GM18505 (cell line): Measurements from ENCODE around the gene GPR153.
"Not testable (repeated sequence)": the region's sequence is repeated elsewhere in the genome, so short reads cannot be mapped to it uniquely, and the experiment has no call there.

Experiments used
- ATAC-seq: cut with Tn5 transposase; IDR thresholded peaks from one replicate; pipeline ENCODE4 v1.9.1; 2021; ENCODE audit not compliant: unreplicated experiment
- POLR2A ChIP-seq: IDR thresholded peaks from 4 replicates; pipeline ENCODE4 v1.6.1; 2011; ENCODE audit warnings: borderline replicate concordance; ENCODE audit not compliant: insufficient read depth, insufficient read length; ENCODE audit errors: extremely low read depth

GPR153 gene

GRCh38 chr1:6239213-6239752 is 21.6 kb downstream of the GPR153 start:
- no peak for ATAC-seq
- TF ChIP-seq POLR2A, result no peak

- ATAC-seq, result no peak
- no peak for TF ChIP-seq POLR2A
These were observed 23.8 kb downstream of the GPR153 start for GRCh38 chr1:6237093-6237492.

- peak; percentile 14 for ATAC-seq
- TF ChIP-seq POLR2A, result no peak
These were observed 25.6 kb downstream of the GPR153 start for GRCh38 chr1:6235296-6235677.

GRCh38 chr1:6234502-6235295 is 26.2 kb downstream of the GPR153 start:
- no peak for ATAC-seq
- TF ChIP-seq POLR2A, result no peak

- no peak for TF ChIP-seq POLR2A
- ATAC-seq, result no peak
These were observed 27.5 kb downstream of the GPR153 start for GRCh38 chr1:6233376-6233775.

- ATAC-seq, result no peak
- TF ChIP-seq POLR2A, result no peak
These were observed 35.2 kb downstream of the GPR153 start for GRCh38 chr1:6225651-6226050.

GRCh38 chr1:6224718-6225117 is 36.2 kb downstream of the GPR153 start:
- no peak for TF ChIP-seq POLR2A
- ATAC-seq, result no peak

GRCh38 chr1:6223617-6224016 is 37.3 kb downstream of the GPR153 start:
- no peak for ATAC-seq
- TF ChIP-seq POLR2A, result no peak

- ATAC-seq, result no peak
- TF ChIP-seq POLR2A, result no peak
These were observed 38.3 kb downstream of the GPR153 start for GRCh38 chr1:6222636-6223035.

- TF ChIP-seq POLR2A, result no peak
- ATAC-seq, result no peak
These were observed 39.6 kb downstream of the GPR153 start for GRCh38 chr1:6221210-6221784.

GRCh38 chr1:6220236-6220635 is 40.7 kb downstream of the GPR153 start:
- ATAC-seq, result no peak
- TF ChIP-seq POLR2A, result no peak

- not testable (repeated sequence) for ATAC-seq
These were observed 41.3 kb downstream of the GPR153 start for GRCh38 chr1:6219641-6220040.

GRCh38 chr1:6218375-6219164 is 42.3 kb downstream of the GPR153 start:
- TF ChIP-seq POLR2A, result no peak
- ATAC-seq, result no peak
